Measurements from ENCODE around the gene GRM1.

The GRM1 gene

GRCh38 chr6:146111881-146112450 lies 83.1 kb downstream of the GRM1 start:
- TF ChIP-seq CTCF (IDR thresholded peaks at IDR 0.05; ENCODE audit: low read length, missing control alignments), result no peak
- H3K4me3 ChIP-seq (replicated peaks; ENCODE audit: low read depth, low read length), result no peak overlapping the region
- no peak for DNase-seq (ENCODE audit: low read depth)

GRCh38 chr6:146113084-146113623 lies 84.3 kb downstream of the GRM1 start:
- H3K4me3 ChIP-seq (replicated peaks; ENCODE audit: low read depth, low read length), result no peak overlapping the region
- DNase-seq (ENCODE audit: low read depth), result no peak
- TF ChIP-seq CTCF (IDR thresholded peaks at IDR 0.05; ENCODE audit: low read length, missing control alignments), result no peak

GRCh38 chr6:146123616-146124015 lies 94.8 kb downstream of the GRM1 start:
- no peak for DNase-seq (ENCODE audit: low read depth)
- TF ChIP-seq CTCF (IDR thresholded peaks at IDR 0.05; ENCODE audit: low read length, missing control alignments), result no peak
- no peak overlapping the region for H3K4me3 ChIP-seq (replicated peaks; ENCODE audit: low read depth, low read length)

- TF ChIP-seq CTCF (IDR thresholded peaks at IDR 0.05; ENCODE audit: low read length, missing control alignments), result no peak
- DNase-seq (ENCODE audit: low read depth), result no peak
- no peak overlapping the region for H3K4me3 ChIP-seq (replicated peaks; ENCODE audit: low read depth, low read length)
Observed at GRCh38 chr6:146127447-146128215, 98.8 kb downstream of the GRM1 start.

GRCh38 chr6:146133866-146134265 lies 105.0 kb downstream of the GRM1 start:
- no peak for DNase-seq (ENCODE audit: low read depth)
- no peak overlapping the region for H3K4me3 ChIP-seq (replicated peaks; ENCODE audit: low read depth, low read length)
- TF ChIP-seq CTCF (IDR thresholded peaks at IDR 0.05; ENCODE audit: low read length, missing control alignments), result no peak

- no peak for TF ChIP-seq CTCF (IDR thresholded peaks at IDR 0.05; ENCODE audit: low read length, missing control alignments)
- H3K4me3 ChIP-seq (replicated peaks; ENCODE audit: low read depth, low read length), result no peak overlapping the region
- no peak for DNase-seq (ENCODE audit: low read depth)
Observed at GRCh38 chr6:146135167-146135566, 106.3 kb downstream of the GRM1 start.

Measured in fibroblast of pulmonary artery (primary cell).